HG03571 (cell line): ENCODE data around the gene ZDHHC14.
A peak's percentile ranks its signal among the peaks of the same experiment; 100 is the strongest.

Source experiments
- ATAC-seq: cut with Tn5 transposase; IDR thresholded peaks from one replicate; pipeline ENCODE4 v1.9.1; 2021; ENCODE audit not compliant: unreplicated experiment

Gene ZDHHC14

GRCh38 chr6:157513619-157514485, 132.9 kb downstream of the ZDHHC14 start:
- no peak for ATAC-seq

GRCh38 chr6:157514659-157515496, 133.9 kb downstream of the ZDHHC14 start:
- no peak for ATAC-seq

- ATAC-seq, result no peak
These were observed 135.5 kb downstream of the ZDHHC14 start for GRCh38 chr6:157516319-157517026.

- ATAC-seq, result no peak
These were observed 136.8 kb downstream of the ZDHHC14 start for GRCh38 chr6:157517601-157518359.

DNA sequence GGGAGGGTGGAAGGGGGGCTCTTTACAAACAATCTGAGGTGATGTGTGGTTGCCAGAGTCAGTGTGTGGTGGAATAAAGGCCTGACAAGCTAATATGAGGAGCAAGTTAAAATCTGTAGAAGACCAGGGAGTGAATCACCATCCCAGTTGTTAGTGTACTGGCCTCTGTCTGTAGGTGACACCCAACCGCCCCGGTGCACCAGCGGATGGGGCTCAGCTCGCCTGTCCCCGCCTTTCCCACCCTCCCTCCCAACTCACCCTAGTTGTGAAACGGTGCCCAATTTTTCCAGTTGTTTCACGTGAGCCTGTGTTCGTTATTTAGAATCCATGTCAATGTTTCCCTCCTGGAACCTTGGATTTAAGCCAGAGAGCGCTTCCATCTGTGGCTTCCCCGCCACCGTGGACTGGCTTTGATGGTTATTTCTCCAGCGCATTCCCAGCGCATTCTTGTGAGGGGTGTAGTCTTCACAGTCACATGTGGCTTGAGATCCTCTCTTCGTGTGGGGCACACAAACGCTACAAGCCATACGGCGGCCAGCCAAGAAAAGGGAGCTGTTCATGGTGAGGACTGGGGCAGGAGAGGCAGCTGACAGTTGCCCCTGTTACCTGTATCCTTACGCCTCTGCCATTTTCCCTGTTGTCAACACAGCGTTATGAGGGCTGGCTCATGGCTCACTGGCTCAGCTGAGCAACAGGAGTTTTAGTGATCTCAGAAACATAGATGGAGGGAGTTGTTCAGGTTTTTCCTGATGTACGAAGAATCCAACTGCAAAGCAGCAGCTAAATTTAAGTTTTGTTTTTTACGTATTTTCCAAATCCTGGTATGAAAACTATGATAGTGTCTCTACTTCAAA, 137.6 kb downstream of the ZDHHC14 start:
- ATAC-seq, result no peak

DNA sequence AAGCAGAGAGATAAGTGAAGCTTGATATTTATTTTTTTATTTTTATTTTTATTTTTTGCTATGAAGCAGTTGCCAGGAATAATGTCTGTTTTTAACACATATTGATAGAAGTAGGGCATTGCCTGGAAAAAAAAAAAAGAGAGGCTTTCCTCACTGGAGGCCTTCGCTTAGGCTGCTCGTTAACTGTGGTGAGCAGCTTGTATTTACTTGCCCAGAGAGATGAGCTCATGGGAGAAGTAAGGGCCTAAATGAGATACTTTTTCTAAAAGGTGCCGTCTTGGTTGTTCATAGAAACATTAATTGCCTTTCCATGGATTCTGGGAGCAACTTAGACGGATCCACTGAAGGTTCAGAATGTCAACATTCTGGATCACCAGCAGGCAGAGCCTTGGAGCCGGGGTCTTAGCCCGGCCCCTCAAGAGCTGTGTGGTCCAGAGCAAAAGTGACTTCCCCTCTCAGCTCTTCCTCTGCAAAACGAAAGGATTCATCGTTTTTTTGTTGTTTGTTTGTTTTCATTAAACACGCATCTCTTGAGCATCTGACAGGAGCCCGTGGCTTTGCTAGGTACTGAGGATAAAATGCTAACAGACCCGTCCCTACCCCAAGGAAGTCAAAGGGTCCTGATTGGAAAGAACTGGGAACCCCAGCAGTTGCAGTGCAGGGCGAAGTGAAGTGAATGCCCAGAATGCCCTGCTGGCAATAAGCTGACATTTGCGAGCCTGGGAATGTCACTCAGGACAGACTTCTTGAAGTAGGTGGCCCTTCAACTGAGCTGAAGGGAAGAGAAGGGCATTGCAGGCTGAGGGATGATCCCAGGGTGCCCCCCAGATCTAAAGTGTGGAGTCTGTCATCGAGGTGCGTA, 138.5 kb downstream of the ZDHHC14 start:
- no peak for ATAC-seq

DNA sequence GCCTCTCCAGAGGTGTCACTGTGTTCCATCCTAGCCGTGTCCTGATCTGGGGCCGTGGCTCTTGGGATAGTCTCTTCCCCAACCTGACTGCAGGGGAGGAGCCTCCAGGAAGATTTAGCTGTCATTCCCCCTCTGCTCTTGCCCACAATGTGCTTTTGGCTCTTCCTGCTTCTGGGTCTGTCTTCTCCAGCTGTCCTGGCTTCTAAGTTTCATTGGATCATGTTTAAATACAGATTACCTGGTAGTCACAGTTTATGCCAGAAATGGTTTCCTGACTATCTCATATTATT, 139.1 kb downstream of the ZDHHC14 start:
- ATAC-seq, result no peak

DNA sequence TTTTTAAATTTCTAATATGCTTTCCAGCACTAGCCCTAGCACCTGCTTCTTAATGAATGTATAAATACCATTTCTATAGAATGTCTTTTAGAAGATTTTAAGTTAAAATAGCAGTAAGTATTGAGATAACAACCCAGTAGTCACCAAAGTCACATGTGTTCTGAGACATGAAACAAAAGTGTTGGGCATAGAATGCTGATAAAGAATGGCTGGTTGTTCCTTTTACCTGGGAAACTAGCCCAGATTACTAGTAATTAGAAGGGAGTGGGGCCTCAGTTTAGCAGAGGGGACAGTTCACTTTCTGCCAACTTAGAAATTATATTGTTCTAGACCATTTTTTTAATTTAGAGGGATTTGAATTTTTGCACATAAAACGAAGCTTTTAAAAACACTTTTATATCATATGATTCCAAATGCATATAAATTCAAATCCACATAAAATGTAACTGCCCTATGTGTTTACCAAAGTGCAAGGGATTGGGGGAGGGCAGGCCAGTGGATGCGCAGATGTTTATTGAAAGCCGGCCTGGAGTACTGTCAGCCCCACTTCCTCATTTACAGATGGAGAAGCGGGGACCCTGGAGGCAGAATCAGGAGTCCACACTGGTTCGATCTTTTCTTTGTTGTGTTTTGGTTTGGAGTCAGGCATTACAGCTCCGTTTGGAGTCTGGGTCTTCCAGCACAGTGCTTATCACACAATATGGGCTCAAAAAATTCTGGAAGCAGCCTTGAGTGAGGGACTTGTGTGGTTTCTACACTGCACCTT, 139.8 kb downstream of the ZDHHC14 start:
- ATAC-seq, result no peak

DNA sequence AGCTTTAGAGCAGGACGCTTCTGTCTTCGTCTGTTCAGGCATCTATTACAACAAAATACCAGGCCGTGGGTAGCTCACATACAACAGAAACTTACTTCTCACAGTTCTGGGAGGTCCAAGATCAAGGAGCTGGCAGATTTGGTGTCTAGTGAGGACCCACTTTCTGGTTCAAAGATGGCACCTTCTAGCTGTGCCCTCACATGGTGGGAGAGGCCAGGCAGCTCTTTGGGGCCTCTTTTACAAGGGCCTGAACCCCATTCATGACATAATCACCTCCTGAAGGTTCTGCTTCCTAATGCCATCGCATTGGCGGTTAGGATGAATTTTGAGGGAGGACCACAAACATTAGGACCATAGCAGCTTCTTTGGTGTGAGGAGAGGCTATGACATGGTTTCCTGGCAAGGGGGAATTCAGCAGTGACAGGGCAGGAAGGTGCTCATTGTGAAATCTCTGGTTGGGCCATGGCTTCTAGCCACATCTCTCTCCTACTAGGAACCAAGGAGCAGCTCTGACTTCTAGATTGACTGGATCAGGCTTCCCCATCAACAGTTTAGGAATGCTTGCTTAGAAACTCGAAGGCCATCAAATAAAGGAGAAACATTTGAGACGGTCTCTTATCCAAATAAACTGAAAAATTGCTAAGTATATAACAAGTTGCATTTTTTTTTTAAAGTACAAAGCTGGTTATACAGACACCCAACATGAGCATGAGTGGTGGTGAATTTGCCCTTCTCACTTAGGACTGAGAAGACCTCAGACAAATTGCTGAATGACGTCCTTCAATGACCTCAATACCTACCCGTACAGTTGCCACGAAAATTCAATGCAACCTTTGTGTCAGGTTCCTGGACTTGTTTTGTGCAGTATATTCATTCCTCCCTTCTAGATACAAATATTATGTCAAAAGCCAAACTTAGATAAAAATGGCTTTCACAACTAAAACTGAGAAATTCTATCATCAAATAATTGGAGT, 140.7 kb downstream of the ZDHHC14 start:
- no peak for ATAC-seq

DNA sequence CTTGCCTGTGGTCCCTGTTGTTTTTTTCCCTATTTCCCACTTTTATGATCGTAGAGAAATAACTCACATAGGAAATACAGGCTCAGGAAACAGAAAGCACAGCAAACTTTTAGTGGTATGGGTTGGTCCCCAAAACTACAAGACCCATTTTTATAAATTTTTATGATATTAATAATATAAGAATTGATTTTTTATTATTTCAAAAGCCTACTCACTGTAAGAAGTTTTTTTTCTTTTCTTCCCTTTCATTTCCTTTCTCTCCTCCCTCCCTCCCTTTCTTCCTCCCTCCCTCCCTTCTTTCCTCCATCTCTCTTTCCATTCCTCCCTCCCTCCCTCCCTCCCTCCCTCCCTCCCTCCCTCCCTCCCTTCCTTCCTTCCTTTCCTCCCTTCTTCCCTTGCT, 141.5 kb downstream of the ZDHHC14 start:
- ATAC-seq, result no peak

DNA sequence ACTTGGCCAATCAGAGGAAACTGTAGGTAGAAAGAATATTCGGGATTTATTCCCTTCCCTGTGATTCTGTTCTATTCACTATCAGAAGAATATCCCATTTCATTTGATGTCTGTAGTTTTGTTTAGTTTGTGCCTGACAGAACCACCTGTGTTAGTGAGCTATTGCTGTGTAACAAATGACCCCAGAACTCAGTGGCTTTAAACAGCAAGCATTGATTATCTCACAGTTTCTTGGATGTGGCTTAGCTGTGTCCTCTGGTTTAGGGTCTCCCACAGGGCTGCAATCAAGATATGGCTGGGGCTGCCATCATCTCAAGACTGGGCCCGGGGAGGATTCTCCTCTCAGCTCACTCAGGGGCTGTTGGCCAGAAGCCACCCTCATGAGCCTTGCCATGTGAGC, 143.7 kb downstream of the ZDHHC14 start:
- no peak for ATAC-seq

DNA sequence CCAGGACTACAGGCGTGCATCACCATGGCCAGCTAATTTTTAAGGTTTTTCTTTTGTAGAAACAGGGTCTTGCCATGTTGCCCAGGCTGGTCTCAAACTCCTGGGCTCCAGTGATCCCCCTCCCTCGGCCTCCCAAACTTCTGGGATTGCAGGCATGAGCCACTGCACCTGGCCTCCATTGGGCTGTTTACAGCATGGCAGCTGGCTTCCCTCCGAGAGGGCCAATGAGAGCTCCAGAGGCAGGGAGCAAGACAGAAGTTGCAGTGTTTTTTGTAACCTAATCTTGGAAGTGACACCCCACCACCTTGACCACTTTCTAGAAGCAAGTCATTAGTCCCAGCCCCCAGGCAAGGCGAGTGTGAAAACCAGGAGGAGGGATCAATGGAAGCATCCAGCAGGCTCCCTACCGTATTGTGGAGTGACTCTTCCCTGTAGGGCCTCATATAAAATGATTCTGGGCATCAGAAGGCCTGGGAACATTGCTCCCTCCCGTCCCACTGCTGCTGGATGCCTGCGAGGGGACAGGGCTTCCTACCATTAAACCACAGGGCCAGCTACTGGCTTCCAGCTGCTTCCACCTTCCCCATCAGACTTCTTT, 144.4 kb downstream of the ZDHHC14 start:
- ATAC-seq, result no peak

DNA sequence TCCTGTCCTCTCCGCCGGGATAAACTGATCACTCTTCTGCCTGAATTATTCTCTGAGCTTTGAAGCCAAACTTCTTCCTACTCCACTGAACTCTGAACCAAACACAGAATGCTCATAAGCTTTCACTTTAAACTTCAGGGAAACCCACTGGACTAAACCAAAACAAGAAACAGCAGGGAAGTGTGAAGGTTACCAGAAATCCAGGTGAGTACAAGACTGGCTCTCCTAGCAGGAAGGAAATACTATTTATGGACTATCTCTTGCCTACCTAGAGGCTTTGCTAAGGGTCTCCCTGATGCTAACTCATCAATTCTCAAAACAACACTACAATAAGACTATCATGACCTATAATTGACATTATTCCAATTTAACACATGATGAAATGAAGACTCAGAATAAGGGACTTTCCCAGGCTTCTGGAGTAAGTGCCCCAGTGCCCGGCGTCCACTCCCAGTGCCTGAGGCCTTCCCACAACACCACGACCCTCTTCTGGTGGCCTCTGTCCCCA, 145.0 kb downstream of the ZDHHC14 start:
- no peak for ATAC-seq

DNA sequence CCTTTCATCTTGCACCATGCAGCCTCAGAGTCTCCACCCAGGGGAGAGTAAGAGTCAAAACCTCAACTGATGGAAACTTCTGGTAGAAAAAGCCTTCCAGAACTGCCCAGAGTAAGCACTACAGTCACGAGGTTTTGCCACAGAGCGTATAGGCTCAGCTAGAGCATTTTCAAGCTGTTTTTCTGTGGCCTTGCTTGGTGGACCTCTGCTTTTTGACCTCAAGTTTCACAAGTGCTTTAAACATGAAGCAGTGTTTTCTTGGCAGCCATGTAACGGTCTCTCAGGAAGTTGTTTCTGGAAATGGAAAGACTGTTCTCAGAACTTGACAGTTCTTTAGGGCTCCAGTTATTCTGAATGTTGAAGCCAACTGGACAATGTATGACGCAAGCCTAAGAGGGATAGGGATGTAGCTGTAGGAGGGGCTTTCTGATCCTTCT, 146.5 kb downstream of the ZDHHC14 start:
- ATAC-seq, result peak; percentile 87

DNA sequence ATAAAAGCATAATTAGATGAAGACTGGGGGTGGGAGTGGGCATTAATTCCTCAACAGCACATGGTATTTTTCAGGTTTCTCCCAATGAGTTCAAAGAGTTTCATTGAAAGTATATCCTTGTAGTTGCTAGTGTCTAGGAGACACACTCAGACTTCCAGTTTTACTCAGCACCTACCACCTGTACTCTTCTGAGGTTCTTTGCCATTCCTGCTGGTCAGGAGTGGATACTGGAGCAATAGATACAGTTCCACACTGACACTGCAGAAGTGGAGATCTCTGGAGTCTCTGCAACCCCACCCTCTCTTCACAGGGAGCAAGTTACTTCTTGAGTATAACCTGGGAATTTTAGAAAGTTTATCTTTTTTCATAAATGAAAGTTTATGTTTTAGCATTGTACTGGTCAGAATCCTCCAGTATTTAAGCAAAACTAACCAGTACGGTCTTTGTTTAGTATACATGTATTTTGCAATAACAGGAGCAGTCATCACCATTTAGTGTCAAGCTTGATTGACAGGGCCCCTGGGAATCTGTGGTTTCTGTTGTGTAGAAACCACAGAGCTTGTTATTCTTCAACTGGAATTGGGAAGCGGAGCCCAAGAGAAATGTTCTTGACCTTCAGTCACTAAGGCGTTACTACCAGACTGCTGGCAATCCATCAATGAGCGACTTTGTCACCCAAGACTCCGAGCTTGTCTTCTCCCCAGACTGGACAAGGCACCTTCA, 148.1 kb downstream of the ZDHHC14 start:
- no peak for ATAC-seq

- ATAC-seq, result no peak
These were observed 148.7 kb downstream of the ZDHHC14 start for GRCh38 chr6:157529654-157530039.
